Left cardiac atrium (tissue), 4 donors: Measurements from ENCODE around the gene BECN2. TPM values are rescaled to one million over a fixed set of nuclear protein-coding genes. Genes with fewer than 3 reads are reported as not detected.
A peak's percentile ranks its signal among the peaks of the same experiment; 100 is the strongest.

Experiments used
- ATAC-seq, 2 donors: fragments of 200-7000 bp; cut with Tn5 transposase; one replicate each; pipeline ENCODE4 v1.9.1; 2020; ENCODE audit warnings: mild to moderate bottlenecking in 2 of 2, moderate library complexity in 2 of 2
- DNase-seq: peaks from one replicate; pipeline ENCODE4 v3.0.0-alpha.2; 2020
- intact Hi-C, 2 donors: fragments of 100-400 bp; cut with DNase I; formaldehyde crosslinking; loops; one replicate each; pipeline versions ENCODE4 v1.14.1 to v1.15.1; 2022 to 2023
- long read RNA-seq: library from polyadenylated mRNA; unstranded; transcript quantifications from one replicate; pipeline ENCODE4 v2.0.0, GENCODE V29; 2021
- total RNA-seq, 2 donors: library from RNA; stranded (reverse); fragmentation: NEBNext Ultra II Directional; extraction: Animal tissue kit (Norgen Biotek cat#: 25700); gene quantifications; one replicate each; pipeline ENCODE4 v1.2.1, GENCODE V29; 2021
- donor health status: DM: no; HTN: yes; CAD: no.
- donor health status: DM: no; HTN: yes; CAD: no; lungs with severe emphysema.
- donor health status: DM: yes; HTN: yes; CAD: no.
- donor health status: Dilated cardiomyopathy.

BECN2 gene, protein sequence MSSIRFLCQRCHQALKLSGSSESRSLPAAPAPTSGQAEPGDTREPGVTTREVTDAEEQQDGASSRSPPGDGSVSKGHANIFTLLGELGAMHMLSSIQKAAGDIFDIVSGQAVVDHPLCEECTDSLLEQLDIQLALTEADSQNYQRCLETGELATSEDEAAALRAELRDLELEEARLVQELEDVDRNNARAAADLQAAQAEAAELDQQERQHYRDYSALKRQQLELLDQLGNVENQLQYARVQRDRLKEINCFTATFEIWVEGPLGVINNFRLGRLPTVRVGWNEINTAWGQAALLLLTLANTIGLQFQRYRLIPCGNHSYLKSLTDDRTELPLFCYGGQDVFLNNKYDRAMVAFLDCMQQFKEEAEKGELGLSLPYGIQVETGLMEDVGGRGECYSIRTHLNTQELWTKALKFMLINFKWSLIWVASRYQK
- not detected for total RNA-seq
- long read RNA-seq: 0 reads

DNA sequence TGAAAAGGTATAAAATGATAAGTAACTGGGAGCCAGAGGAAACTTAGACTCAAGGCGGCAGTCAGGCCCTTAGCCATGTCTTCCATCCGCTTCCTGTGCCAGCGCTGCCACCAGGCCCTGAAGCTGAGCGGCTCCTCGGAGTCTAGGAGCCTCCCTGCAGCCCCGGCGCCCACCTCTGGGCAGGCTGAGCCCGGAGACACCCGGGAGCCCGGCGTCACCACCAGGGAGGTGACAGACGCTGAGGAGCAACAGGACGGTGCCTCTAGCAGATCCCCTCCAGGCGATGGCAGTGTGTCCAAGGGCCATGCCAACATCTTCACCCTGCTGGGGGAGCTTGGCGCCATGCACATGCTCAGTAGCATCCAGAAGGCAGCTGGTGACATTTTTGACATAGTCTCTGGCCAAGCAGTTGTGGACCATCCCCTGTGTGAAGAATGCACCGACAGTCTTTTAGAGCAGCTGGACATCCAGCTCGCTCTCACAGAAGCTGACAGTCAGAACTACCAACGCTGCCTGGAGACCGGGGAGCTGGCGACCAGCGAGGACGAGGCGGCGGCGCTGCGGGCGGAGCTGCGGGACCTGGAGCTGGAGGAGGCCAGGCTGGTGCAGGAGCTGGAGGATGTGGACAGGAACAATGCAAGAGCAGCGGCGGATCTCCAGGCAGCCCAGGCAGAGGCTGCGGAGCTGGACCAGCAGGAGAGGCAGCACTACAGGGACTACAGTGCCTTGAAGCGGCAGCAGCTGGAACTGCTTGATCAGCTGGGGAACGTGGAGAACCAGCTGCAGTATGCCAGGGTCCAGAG, at the start of gene BECN2:
Gene BECN2 (plus strand): TSS at position 76 of the 803 bp plus-strand sequence. CDS start 0 bp downstream, at position 76.
- intact Hi-C loops: no loop called here
- DNase-seq: no peak
- ATAC-seq: no peak

DNA sequence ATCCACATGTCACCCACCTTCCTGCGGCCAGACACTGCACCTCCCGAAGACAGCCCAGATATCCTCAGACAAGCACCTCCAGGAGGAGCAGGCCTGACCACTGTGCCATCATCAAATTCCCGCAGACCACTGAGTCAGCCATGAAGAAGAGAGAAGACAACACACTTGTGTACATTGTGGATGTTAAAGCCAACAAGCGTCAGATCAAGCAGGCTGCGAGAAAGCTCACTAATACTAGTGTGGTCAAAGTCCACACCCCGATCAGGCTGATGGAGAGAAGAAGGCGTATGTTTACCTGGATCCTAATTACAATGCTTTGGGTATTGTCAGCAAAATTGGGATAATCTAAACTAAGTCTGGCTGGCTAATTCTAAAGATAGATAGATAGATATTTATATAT, 41.4 kb upstream of the BECN2 start:
- no peak for DNase-seq

GRCh38 chr1:241917487-241917886, 40.1 kb upstream of the BECN2 start:
- intact Hi-C loops: no loop called here
- DNase-seq: no peak
- no peak for ATAC-seq

More for the DNA sequence above, 41.4 kb upstream of the BECN2 start:
- no peak for ATAC-seq
- intact Hi-C loops: no loop called here

DNA sequence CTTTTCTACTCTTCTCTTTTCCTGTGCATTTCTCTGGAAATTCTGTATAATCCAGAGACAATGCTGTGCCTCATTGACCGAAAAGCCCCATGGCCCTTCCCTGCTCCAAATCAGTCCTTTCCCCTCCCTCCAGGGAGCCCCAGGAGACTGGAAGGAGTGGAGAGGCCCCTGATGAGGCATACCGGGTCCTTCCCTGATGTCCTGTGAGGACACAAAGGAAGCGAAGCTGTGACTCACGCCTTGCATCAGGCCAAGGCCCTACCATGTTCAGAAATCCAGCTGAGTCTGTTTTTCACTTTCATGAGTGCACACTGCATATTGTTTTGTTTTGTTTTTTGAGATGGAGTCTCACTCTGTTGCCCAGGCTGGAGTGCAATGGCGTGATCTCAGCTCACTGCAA, 38.7 kb upstream of the BECN2 start:
- DNase-seq: no peak
- intact Hi-C loops: no loop called here
- peak in 1 of 2 donors; percentile 66 for ATAC-seq

GRCh38 chr1:241924080-241924808, 33.3 kb upstream of the BECN2 start:
- ATAC-seq: no peak
- intact Hi-C loops: no loop called here

GRCh38 chr1:241926141-241926540, 31.4 kb upstream of the BECN2 start:
- ATAC-seq (no peak), DNase-seq (no peak)

More at GRCh38 chr1:241924080-241924808, 33.3 kb upstream of the BECN2 start:
- DNase-seq: no peak

GRCh38 chr1:241927321-241927720, 30.2 kb upstream of the BECN2 start:
- ATAC-seq: no peak
- intact Hi-C loops: no loop called here
- no peak for DNase-seq

More at GRCh38 chr1:241926141-241926540, 31.4 kb upstream of the BECN2 start:
- intact Hi-C loops: no loop called here

DNA sequence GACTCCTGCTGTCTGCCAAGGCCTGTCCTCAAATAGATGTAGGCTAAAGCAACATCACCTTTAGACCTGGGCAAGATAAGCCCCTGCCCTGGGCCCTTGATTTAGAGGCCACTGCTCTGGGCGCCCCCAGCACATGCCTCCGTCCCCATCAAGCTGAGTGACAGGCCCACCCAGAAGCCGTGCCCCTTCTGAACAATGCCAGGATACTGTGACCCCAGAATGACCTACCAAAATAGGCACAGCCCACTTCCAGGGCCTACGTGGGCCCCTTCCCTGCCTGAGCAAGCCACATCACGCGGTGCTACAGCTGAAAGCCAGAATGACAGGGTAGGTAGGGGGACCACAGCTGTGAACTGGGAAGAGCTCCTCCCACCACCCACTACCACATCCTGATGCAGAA, 24.7 kb upstream of the BECN2 start:
- intact Hi-C loops: no loop called here
- DNase-seq: no peak
- ATAC-seq: no peak

DNA sequence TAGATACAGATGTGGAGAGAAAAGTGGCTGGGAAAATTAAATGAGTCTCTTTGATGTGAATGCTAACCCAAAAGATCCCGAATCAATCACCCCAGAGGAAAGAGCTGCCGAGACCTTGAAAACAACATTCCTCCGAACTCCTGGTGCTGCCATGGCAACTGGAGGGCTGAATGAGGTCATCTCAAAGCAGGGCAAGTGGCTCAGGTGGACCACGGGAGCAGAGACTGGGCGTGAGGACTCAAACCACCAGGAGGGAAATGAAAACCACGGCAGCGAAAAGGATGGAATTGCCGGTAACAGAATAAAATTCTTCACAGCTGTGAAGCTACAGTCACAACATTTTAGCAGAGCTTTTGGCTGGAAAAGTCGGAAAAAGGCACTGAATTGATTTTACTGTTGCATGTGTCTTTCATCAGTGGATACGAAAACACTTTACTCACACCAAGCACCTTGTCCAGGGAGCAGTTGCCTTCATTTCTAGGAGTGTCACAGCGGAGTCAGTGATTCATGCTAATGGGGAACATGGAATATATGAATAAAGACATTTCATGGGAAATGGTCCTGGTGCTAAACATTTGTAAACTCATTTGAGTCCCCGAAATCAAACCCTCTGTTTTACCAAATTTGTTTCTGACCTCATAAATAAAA, 23.2 kb upstream of the BECN2 start:
- intact Hi-C loops: no loop called here
- DNase-seq: no peak
- no peak for ATAC-seq

DNA sequence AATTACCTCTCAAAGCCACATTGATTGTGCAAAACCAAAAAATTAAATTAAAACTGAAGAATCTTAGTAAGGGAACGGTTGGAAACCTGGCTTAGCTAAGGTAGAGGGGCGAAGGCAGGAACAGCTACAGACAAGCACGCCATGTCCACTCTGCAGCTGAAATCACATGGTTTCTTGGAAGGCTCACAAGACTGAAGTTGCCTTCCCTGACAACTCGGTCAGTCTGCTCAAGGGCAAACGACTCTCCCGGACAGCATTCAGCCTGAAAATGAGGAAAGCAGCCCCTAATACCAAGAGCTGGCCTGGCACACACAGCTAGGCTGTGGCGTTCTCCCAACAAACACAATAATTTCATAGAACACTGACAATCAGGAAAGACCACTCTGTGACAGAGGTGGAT, 22.7 kb upstream of the BECN2 start:
- intact Hi-C loops: no loop called here
- no peak for DNase-seq
- no peak for ATAC-seq

GRCh38 chr1:241939798-241940197, 17.8 kb upstream of the BECN2 start:
- DNase-seq (no peak), ATAC-seq (no peak)
- intact Hi-C loops: no loop called here

GRCh38 chr1:241942738-241943137, 14.8 kb upstream of the BECN2 start:
- no peak for ATAC-seq
- intact Hi-C loops: no loop called here
- no peak for DNase-seq

- DNase-seq (no peak), ATAC-seq (no peak)
- intact Hi-C loops: no loop called here
Observed at GRCh38 chr1:241944300-241944699, 13.3 kb upstream of the BECN2 start.

DNA sequence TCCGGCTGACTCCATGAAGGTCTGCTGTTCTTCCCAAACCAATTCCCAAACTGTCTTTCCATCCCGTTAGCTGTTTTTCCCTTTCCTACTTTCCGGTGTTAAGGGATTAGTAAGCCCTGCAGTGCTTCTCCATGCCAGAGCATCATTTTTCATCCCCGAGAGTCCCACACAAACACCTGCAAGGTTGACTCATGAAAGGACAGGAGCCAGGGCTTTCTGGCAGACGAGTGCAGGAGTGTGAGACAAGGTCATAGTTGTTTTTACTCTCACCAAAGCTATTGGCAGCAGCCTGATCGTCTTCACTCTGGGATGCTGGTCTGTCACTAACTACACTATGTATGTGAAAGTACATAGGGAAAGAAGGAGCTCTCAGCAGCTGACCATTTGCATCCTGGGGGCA, 10.2 kb upstream of the BECN2 start:
- no peak for ATAC-seq
- no peak for DNase-seq
- intact Hi-C loops: no loop called here

DNA sequence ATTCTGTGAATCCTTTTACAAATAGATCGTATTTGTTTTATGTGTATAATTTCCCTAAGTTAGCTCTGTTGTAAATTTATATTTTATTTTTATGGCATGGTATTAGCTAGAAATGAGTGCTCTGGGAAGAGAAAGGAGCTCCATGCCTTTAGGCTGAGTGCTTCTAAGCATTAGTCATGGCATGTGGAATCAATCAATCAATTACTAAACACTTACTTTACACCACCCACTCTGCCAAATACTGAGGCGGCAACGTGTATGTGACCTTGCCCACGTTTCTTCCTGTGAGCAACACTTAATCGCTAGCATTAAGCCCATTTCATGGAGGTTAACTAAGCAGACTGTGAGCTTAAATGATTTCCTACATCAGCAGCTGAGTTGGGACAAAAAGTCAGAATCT, 7.2 kb upstream of the BECN2 start:
- intact Hi-C loops: no loop called here
- no peak for ATAC-seq
- DNase-seq: no peak

DNA sequence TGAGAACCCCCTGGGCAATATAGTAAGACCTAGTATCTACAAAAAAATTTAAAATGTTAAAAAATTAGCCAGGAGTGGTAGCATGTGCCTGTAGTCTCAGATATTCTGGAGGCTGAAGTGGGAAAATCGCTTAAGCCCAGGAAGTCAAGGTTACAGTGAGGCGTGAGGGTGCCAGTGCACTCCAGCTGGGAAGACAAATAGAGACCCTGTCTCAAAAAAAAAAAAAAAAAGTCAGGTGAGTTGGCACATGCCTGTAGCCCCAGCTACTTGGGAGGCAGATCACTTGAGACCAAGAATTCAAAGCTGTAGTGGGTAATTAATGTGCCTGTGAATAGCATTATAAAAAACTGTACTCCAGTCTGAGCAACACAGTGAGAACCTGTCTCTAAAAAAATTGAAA, 4.6 kb downstream of the BECN2 start:
- ATAC-seq (no peak), DNase-seq (no peak)

DNA sequence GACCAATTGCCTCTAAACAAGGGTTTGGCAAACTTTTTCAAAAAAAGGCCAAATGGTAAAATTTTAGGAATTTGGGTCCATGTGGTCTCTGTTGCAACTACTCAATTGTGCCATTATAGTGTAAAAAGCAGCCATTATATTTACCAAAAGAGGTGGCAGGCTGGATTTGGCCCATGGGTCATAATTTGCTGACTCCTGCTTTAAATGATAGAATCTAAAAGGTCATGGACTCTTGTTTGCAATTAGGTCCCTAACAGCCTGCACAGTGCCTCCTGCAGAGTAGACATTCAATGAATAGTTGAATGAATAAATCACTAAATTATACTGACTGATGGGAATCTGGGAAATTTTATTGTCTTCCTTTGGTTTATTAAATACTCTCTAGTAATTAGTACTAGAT, 6.2 kb downstream of the BECN2 start:
- DNase-seq (no peak), ATAC-seq (no peak)
- intact Hi-C loops: no loop called here

More for the DNA sequence above, 4.6 kb downstream of the BECN2 start:
- intact Hi-C loops: no loop called here

DNA sequence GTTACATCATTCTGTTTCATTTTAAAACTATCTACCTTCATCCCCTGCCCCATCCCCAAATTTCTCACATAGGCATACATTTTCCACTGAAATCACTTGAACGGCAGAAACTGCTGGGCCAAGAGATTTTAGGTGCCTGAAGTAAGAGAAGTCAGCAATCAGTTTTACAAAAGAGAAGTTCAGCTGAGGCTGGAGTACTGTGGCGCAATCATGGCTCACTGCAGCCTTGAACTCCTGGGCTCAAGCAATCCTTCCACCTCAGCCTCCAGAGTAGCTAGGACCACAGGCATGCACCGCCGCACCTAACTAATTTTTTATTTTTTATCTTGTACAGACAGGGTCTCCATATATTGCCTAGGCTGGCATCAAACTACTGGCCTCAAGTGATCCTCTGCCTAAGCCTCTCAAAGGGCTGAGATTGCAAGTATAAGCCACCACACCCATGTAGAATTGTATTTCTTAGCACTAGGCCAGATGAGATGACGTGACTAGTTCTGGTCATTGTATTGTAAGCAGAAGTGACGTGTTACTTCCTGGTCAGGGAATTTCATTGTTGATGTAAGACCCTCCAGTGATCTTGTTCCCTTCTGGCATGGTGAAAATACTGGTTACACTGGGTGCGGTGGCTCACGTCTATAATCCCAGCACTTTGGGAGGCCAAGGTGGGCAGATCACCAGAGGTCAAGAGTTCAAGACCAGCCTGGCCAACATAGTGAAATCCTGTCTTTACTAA, 7.1 kb downstream of the BECN2 start:
- ATAC-seq (peak in 1 of 2 donors; percentile 80), DNase-seq (peak; percentile 29)
- intact Hi-C loops: no loop called here

DNA sequence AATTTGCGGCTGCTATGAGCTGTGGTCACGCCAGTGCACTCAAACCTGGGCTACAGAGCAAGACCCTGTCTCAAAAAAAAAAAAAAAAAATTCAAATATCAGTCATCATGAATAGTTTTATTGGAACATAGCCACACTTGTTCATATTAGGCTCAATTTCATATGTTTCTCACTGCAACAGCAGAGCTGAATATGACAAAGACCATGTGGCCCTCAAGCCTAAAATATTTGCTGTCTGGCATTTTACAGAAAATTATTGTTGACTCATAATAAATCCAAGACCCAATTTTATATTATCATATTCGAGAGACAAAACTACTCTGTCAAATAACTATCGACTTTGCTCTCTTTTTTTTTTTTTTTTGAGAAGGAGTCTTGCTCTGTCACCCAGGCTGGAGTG, 11.0 kb downstream of the BECN2 start:
- intact Hi-C loops: no loop called here
- ATAC-seq: no peak

More for the DNA sequence above, 11.0 kb downstream of the BECN2 start:
- DNase-seq: no peak
